Fibroblast of peridontal ligament (primary cell): Measurements from ENCODE around the gene ATF1.
"Not testable (repeated sequence)": the region's sequence is repeated elsewhere in the genome, so short reads cannot be mapped to it uniquely, and the experiment has no call there.

Source experiments
- DNase-seq: peaks from one replicate; pipeline ENCODE4 v3.0.0-alpha.2; 2010; ENCODE audit errors: extremely low read depth

Gene ATF1

GRCh38 chr12:50753232-50753769, 10.6 kb upstream of the ATF1 start:
- no peak for DNase-seq

DNA sequence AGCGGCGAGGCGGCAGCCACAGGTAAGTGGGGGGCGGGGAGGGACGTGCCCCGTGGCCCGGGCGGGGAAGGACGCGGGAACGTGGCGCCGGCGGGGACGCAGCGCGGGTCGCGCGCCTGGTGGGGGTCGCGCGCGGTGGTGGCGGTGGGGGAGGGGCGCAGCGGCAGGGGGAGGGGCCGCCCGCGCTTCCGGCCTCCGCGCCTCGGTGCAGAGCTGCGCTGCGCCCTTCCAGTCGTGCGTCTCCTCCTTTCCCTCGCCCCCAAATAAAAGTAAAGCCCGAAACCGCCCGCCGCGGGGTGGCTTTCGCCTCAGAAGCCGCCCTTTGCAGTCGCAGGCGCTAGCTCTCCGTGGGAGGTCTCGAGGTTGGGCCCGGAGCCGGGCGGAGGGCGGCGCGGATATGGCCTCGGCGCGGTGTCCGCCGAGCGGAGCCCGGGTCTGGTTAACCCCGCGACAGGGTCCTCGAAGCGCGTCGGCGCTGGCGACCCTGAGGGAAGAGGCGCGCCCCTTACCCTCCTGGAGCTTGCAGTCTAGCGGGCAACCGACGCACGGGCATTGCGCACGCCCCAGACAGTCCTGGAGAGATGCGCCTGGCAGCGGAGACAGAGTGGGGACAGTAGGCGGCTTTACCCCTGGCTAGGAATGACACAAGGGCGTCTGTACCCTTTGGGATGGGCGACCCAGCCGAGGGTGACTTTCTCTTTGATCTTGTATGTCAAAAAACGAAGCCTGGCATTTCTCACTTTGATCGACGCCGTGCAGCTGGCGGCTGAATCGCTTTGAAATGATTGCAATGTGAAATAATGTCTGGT, 589 bp downstream of the ATF1 start:
- DNase-seq, result peak; percentile 57

DNA sequence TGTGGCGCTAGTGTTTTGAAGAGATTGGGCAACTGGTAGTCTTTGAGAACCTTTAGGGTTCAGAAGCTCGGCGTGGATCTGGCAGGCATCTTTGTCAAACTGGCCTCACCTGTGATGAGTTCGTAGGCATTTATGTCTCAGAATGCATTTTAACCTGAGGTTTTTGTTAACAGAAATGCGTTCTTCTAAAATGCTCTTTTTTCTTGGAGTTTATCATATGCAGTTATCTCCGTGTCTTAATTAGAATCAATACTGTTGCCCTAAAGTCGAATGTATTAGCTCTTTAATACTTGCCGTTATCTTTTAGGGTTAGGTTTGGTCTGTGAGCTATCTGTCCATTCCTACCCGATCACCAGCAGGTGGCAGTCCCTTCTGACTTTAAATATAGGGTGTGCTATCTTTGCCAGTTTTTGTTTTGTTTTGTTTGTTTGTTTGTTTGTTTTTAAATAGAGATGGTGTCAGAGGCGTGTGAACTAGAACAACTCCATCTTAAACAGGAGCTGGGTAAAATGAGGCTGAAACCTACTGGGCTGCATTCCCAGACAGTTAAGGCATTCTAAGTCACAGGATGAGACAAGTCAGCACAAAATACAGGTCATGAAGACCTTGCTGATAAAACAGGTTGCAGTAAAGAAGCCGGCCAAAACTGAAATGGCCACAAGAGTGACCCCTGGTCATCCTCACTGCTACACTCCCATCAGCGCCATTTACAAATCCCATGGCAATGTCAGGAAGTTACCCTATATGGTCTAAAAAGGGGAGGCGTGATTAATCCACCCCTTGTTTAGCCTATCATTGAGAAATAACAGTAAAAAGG, 1.4 kb downstream of the ATF1 start:
- DNase-seq, result peak; percentile 62

DNA sequence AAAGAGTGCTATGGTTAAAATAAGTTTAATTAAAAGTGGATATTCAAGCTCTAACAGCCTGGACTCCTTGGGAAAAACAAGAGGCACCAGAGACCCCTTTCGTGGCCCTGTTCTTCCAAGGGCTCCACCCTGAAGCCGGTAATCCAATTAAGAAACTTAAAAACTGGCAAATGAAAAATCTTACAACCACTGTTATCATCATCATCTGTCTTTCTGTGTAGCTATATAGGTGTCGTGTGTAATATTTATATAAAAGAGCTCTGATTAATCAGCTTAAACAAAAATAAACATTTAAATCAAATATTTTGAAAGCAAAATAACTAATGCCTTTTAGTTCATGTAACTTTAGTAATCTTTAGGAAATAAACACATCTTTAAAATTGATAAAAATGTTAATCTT, 4.5 kb downstream of the ATF1 start:
- no peak for DNase-seq

- not testable (repeated sequence) for DNase-seq
These were observed 4.9 kb downstream of the ATF1 start for GRCh38 chr12:50768813-50769212.

- DNase-seq, result no peak
These were observed 7.5 kb downstream of the ATF1 start for GRCh38 chr12:50771409-50771808.

DNA sequence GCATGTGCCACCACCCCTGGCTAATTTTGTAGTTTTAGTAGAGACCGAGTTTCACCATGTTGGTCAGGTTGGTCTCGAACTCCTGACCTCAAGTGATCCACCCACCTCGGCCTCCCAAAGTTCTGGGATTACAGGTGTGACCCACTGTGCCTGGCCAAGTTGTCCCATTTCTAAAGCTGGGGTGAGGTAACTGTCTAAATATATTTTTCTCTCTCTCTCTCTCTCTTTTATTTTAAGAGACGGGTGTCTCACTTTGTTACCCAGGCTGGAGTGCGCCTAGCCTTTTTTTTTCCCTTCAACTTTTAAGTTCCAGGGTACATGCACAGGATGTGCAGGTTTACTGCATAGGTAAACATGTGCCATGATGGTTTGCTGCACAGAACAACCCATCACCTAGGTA, 8.6 kb downstream of the ATF1 start:
- DNase-seq, result no peak

- no peak for DNase-seq
These were observed 9.0 kb downstream of the ATF1 start for GRCh38 chr12:50772877-50773276.

DNA sequence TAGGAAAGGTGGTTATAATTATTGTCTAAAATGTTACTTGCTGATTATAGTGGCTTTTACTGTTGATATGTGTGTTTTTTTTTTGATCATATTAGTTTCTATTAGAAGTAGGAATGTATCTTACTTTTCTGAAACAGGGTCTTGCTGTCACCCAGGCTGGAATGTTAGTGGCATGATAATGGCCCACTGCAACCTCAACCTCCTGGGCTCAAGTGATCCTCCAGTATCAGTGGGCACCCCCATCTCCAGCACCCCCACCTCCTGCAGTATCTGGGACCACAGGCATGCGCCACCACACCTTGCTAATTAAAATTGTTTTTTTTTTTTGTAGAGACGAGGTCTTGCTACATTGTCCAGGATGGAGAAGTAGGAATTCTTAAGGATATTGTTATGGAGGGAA, 11.3 kb downstream of the ATF1 start:
- no peak for DNase-seq

DNA sequence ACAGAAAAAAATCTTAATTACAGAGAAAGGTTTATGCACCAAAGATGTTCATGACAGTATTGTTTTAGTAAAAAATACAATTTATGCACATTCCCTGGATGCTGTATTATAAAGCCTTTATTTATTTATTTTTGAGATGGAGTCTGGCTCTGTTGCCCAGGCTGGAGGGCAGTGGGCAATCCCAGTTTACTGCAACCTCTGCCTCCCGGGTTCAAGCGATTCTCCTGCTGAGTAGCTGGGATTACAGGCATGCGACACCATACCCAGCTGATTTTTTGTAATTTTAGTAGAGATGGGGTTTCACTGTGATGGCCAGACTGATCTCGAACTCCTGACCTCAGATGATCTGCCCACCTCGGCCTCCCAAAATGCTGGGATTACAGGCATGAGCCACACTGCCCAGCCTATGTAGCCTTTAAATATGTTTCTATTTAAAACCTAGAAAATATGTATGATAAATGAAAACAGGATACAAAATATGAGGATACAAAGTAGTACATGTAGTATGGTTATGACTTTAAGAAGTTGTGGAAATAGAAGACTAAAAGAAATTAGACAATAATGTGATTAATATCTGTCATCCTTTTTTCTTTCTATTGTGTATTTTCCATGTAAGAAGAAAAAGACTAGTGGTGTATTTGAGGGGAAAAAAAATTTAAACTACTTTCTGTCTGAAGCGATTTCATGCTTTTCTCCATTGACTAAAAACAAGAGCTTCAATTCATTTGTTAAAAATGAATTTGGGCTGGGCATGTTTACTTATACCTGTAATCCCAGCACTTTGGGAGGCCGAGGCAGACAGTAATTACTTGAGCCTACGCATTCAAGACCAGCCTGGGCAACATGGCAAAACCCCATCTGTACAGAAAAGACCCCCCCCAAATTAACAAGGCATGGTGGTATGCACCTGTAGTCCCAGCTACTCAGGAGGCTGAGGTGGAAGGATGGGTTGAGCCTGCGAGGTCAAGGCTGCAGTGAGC, 13.1 kb downstream of the ATF1 start:
- no peak for DNase-seq

DNA sequence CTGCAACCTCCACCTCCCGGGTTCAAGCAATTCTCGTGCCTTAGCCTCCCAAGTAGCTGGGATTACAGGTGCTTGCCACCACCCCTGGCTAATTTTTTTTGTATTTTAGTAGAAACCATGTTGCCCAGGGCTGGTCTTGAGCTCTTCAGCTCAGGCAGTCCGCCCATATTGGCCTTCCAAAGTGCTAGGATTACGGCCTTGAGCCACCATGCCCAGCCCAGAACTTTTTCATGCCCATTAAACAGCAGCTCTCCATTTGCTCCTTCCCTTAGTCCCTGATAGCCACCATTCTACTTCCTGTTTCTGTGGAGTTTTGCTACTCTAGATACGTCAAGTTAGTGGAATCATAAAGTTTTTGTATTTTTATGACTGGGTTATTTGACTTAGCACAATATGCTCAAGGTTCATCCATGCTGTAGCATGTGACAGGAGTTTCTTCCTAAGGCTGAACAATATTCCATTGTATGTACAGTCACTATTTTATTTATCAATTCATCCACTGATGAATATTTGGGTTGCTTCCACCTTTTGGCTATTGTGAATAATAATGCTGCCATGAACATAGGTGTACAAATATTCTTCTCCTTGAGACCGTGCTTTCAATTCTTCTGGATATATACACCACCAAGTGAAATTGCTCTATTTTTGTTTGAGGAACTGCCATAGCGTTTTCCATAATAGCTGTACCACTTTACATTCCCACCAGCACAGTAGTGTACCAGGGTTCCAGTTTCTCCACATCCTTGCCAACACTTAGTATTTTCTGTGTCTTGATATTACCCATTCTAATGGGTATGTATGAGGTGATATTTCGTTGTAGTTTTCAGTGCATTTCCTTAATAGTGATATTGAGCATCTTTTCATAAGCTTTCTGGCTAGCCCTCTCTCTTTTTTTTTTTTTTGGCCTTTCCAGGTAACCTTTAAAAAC, 15.0 kb downstream of the ATF1 start:
- DNase-seq, result no peak

- no peak for DNase-seq
These were observed 16.1 kb downstream of the ATF1 start for GRCh38 chr12:50780013-50780412.

GRCh38 chr12:50784501-50784900, 20.6 kb downstream of the ATF1 start:
- no peak for DNase-seq

DNA sequence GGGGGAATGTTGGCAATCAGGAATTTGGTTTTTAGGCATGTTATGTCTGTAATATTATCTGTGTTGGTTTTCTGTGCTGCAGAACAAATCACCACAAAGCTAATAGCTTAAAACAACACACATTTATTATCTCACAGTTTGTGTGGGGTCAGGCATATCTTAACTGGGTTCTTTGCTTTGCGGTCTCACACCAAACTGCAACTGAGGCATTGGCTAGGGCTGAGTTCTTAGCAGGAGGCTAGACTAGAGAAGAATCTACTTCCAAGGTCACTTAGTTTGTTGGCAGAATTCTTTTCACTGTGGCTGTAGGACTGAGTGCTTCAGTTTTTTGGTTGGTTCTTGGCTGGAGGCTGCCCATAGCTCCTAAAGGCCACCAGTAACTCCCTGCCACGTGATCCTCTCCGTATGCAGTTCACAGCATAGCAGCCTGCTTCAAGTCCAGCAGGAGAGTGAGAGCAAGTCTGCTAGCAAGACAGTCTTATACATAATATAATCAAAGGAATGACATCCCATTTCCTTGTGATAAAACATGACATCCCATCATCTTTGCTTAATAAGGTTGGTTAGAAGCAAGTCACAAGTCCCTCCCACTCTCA, 21.6 kb downstream of the ATF1 start:
- DNase-seq, result peak; percentile 36

GRCh38 chr12:50786498-50787231, 22.8 kb downstream of the ATF1 start:
- peak; percentile 76 for DNase-seq

DNA sequence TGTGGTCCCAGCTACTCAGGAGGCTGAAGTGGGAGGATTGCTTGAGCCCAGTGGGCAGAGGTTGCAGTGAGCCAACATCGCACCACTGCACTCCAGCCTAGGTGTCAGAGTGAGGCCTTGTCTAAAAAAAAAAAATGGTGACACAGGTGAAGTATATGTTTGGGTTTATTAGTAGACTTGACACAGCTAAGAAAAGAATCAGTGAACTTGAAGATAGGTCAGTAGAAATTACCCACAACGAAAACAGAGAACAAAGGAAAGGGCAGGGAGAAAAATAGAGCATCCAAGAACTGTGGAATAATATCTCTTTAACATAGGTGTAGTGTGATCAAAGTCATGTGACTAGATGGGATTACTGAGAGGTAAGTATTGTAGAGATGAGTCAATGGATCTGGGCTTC, 23.7 kb downstream of the ATF1 start:
- DNase-seq, result no peak

- peak; percentile 61 for DNase-seq
These were observed 24.7 kb downstream of the ATF1 start for GRCh38 chr12:50788561-50788960.

DNA sequence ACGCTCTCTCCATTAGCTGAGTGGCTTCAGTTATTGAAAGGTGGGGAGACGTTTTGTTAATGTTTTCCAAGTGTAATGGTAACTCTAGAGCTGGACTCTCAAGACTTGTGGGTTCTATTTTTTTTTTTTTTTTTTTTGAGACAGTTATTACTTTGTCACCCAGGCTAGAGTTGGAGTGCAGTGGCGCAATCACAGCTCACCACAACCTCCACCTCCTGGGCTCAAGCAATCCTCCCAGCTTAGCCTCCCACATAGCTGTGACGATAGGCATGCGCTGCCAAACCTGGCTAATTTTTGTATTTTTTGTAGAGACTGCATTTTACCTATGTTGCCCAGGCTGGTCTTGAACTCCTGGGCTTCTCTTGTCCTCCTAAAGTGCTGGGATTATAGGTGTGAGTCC, 26.2 kb downstream of the ATF1 start:
- no peak for DNase-seq

GRCh38 chr12:50799908-50800307, 36.0 kb downstream of the ATF1 start:
- peak; percentile 8 for DNase-seq
